ENCODE measurements around the gene TNFRSF18.

DNA sequence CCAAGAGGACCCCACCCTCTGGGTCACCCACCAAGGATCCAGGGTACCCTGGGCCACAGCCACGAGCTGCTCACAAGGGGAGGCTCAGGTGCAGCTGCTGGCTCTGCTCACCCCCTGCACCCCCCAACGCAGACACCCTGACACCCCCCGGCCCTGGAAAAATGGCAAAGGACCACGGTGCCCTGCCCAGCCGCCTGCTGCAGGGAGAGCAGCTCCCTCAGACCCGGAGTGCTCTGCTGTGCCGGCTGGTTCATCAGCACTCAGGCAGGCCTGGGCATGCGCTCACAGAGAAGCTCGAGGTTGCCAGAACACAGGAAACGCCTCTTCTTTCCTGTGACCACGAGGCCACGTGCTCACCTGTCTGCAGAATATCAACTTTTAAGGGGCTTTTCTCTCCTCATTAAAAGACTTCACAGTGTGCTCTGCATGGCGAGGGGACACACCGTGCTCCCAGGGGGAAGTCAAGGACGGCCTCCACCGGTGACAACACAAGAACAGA is 44.4 kb upstream of the TNFRSF18 start:
- TF ChIP-seq GABPA (IDR thresholded peaks at IDR 0.05 in 1 of 2, conservative IDR thresholded peaks at IDR 0.05 in 1 of 2), result no peak
- TF ChIP-seq HNF4G (IDR thresholded peaks at IDR 0.05), result no peak
- TF ChIP-seq SP1 (IDR thresholded peaks at IDR 0.05), result no peak
- TF ChIP-seq RXRA (IDR thresholded peaks at IDR 0.05), result no peak
- TF ChIP-seq, protein P1, sequence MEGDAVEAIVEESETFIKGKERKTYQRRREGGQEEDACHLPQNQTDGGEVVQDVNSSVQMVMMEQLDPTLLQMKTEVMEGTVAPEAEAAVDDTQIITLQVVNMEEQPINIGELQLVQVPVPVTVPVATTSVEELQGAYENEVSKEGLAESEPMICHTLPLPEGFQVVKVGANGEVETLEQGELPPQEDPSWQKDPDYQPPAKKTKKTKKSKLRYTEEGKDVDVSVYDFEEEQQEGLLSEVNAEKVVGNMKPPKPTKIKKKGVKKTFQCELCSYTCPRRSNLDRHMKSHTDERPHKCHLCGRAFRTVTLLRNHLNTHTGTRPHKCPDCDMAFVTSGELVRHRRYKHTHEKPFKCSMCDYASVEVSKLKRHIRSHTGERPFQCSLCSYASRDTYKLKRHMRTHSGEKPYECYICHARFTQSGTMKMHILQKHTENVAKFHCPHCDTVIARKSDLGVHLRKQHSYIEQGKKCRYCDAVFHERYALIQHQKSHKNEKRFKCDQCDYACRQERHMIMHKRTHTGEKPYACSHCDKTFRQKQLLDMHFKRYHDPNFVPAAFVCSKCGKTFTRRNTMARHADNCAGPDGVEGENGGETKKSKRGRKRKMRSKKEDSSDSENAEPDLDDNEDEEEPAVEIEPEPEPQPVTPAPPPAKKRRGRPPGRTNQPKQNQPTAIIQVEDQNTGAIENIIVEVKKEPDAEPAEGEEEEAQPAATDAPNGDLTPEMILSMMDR (IDR thresholded peaks at IDR 0.05; ENCODE audit: low read depth, low read length, missing input control), result no peak
- no peak for TF ChIP-seq RAD21 (IDR thresholded peaks at IDR 0.05)
- no peak for TF ChIP-seq FOXA1 (IDR thresholded peaks at IDR 0.05)
- no peak for TF ChIP-seq JUND (IDR thresholded peaks at IDR 0.05)
- TF ChIP-seq, protein P2, sequence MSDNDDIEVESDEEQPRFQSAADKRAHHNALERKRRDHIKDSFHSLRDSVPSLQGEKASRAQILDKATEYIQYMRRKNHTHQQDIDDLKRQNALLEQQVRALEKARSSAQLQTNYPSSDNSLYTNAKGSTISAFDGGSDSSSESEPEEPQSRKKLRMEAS (IDR thresholded peaks at IDR 0.05), result no peak
- TF ChIP-seq YY1 (IDR thresholded peaks at IDR 0.05), result no peak
- TF ChIP-seq, protein P3, sequence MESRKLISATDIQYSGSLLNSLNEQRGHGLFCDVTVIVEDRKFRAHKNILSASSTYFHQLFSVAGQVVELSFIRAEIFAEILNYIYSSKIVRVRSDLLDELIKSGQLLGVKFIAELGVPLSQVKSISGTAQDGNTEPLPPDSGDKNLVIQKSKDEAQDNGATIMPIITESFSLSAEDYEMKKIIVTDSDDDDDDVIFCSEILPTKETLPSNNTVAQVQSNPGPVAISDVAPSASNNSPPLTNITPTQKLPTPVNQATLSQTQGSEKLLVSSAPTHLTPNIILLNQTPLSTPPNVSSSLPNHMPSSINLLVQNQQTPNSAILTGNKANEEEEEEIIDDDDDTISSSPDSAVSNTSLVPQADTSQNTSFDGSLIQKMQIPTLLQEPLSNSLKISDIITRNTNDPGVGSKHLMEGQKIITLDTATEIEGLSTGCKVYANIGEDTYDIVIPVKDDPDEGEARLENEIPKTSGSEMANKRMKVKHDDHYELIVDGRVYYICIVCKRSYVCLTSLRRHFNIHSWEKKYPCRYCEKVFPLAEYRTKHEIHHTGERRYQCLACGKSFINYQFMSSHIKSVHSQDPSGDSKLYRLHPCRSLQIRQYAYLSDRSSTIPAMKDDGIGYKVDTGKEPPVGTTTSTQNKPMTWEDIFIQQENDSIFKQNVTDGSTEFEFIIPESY (IDR thresholded peaks at IDR 0.05), result no peak
